RWPE1 (cell line): ENCODE results near the gene PRSS8.

Experiments
- CTCF ChIA-PET: fragments of 350-600 bp; sonication (Branson Sonifier 250); formaldehyde crosslinking; extraction: SDS; loops from one replicate; lab custom pipeline; 2021; lab: Yijun Ruan, JAX
- POLR2A ChIA-PET: fragments of 400-600 bp; formaldehyde crosslinking; extraction: SDS; loops from one replicate; lab custom pipeline; 2020; ENCODE audit warnings: antibody characterized with exemption; ENCODE audit not compliant: low non-redundant PET; lab: Yijun Ruan, JAX
- DNase-seq: peaks from one replicate; pipeline ENCODE4 v3.0.0; 2012; ENCODE audit warnings: low spot score
- H3K27ac ChIP-seq: fragments of 450-650 bp; 2 replicates; pipeline ENCODE4 v1.5.1; 2017
- TF ChIP-seq, protein P1 (sequence below): fragments of 450-650 bp; conservative IDR thresholded peaks from 2 replicates; pipeline ENCODE4 v1.5.1; 2017; ENCODE audit warnings: low read depth, mild to moderate bottlenecking

PRSS8 gene

DNA sequence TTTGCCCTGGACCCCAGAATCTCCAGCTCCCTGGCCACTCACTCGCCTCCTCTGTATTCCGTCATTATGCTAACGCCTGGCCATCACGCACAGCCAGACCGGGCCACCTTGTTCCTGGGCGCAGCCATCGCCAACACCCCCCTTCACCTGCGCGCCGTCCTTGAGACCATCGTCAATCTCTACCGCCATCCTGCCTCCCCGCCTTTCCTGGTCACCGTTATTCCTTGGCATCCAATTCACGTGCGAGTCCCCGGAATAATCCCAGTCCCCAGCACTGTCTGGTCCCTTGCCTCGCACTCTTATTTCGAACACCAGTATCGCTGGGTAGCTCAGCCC lies 41.5 kb downstream of the PRSS8 start:
- H3K27ac ChIP-seq, result peak overlapping the region; percentile 97
- no peak for DNase-seq
- ChIA-PET CTCF (interaction anchor here (0.6 to 1.7 kb wide), 2 partner anchors 39 to 109 kb away, joined by 4 to 8 read pairs; partner anchors contain the start of gene HSD3B7), POLR2A (interaction anchor here (0.5 kb wide), 1 partner anchor 72 kb away, joined by 4 read pairs; no protein-coding TSS in a partner anchor)
- TF ChIP-seq, protein P1, sequence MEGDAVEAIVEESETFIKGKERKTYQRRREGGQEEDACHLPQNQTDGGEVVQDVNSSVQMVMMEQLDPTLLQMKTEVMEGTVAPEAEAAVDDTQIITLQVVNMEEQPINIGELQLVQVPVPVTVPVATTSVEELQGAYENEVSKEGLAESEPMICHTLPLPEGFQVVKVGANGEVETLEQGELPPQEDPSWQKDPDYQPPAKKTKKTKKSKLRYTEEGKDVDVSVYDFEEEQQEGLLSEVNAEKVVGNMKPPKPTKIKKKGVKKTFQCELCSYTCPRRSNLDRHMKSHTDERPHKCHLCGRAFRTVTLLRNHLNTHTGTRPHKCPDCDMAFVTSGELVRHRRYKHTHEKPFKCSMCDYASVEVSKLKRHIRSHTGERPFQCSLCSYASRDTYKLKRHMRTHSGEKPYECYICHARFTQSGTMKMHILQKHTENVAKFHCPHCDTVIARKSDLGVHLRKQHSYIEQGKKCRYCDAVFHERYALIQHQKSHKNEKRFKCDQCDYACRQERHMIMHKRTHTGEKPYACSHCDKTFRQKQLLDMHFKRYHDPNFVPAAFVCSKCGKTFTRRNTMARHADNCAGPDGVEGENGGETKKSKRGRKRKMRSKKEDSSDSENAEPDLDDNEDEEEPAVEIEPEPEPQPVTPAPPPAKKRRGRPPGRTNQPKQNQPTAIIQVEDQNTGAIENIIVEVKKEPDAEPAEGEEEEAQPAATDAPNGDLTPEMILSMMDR, result no peak

DNA sequence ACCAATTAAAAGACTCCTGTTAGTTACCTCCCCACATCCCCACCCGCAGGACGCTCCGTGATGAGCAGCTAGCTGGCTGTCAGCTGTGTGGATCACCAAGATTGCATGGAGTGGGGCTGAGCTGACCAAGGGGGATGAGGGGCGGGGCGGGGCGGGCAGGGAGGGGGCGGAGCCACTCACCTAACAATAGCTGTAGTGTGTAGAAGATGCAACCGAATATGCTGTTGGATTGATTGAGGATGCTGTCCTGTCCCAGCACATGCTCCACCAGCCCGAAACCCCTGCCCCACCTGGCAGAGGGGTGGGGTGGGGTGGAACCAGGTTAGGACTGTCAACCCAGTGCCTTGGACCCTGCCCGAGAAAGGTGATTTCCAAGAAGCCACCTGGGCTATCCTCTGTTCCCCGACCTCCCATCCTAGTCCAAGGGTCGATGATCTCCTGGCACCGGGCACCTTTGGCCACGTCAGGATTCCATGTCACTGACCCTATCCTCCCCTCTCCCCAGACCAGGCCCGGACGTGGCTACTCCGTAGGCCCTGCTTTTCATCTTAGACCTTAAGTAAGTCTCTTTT lies 42.3 kb downstream of the PRSS8 start:
- peak; percentile 73 for DNase-seq
- ChIA-PET CTCF (interaction anchor here (0.6 to 2.1 kb wide), 3 partner anchors 49 to 151 kb away, joined by 3 to 8 read pairs (median 6); partner anchors contain the start of gene HSD3B7), POLR2A (interaction anchor here (0.6 kb wide), 1 partner anchor 138 kb away, joined by 5 read pairs; no protein-coding TSS in a partner anchor)
- H3K27ac ChIP-seq, result peak overlapping the region; percentile 97
- TF ChIP-seq, protein P1, result no peak

DNA sequence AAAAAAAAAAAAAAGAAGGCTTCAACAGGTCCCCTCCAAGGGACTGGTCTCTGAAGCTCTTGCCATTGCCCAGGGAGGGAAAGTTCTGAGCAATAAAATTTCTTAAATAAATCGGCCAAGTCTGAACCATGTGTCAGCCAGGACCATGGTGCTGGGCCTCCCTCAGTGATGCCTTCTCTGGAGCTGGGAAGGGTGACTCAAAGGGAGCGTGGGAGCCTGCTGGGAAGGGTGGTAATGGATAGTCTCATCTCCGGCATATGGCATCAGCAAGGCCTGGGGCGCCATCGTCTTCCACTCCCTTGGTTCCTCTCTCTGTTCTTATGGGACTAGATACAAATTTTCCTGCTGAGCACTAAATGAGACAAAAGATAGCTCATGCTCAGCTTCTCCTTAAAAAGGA lies 43.2 kb downstream of the PRSS8 start:
- ChIA-PET CTCF (interaction anchor here (0.6 to 2.1 kb wide), 3 partner anchors 50 to 107 kb away, joined by 3 to 6 read pairs (median 4); partner anchors contain the start of gene HSD3B7), POLR2A (interaction anchor here (0.6 to 1.0 kb wide), 4 partner anchors 19 to 137 kb away, joined by 4 to 22 read pairs (median 6); partner anchors contain the start of genes FUS, ZNF646 and ZNF668)
- DNase-seq, result no peak
- H3K27ac ChIP-seq, result peak overlapping the region; percentile 97
- TF ChIP-seq, protein P1, result no peak

DNA sequence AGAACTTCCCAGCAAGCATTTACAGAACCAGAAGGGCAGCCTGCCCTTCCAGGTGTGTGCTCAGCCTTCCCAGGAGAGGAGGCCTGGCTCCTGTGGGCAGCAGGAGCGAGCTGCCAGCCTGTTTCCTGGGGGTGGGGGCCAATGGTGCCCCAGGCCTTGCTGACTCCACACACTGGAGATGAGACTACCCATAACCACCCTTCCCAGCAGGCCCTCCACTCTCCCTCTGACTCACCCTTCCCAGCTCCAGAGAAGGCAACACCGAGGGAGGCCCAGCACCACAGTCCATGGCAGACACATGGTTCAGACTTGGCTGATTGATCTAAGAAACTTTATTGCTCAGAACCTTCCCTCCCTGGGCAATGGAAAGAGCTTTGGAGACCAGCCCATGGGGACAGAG lies 45.0 kb downstream of the PRSS8 start:
- ChIA-PET CTCF (no interaction called here), POLR2A (no interaction called here)
- H3K27ac ChIP-seq, result peak overlapping the region; percentile 36
- TF ChIP-seq, protein P1, result no peak
- DNase-seq, result no peak

DNA sequence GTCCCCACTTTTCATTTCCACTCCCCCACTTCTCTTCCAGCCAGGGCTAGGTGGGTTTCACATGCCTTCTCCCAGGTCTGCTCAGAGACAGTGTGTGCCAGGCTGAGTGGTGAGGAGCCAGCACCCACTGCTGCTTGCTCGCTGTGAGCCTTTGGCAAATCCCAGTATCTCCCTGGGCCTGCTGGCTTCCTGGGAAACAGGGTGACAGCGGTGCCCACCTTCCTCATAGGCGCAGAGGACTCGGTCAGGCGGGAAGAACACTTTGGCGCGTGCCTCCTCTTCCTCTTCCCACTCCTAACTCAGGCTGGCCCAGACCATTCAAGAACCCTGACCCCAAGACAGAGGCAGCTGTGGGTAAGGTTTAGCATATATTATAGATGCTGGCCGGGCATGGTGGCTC lies 46.3 kb downstream of the PRSS8 start:
- ChIA-PET POLR2A (interaction anchor here (0.7 kb wide), 1 partner anchor 29 kb away, joined by 3 read pairs; no protein-coding TSS in a partner anchor), CTCF (interaction anchor here (2.5 kb wide), 1 partner anchor 104 kb away, joined by 11 read pairs; the partner anchor contains the start of gene HSD3B7)
- no peak for DNase-seq
- H3K27ac ChIP-seq, result peak overlapping the region; percentile 67
- TF ChIP-seq, protein P1, result no peak

DNA sequence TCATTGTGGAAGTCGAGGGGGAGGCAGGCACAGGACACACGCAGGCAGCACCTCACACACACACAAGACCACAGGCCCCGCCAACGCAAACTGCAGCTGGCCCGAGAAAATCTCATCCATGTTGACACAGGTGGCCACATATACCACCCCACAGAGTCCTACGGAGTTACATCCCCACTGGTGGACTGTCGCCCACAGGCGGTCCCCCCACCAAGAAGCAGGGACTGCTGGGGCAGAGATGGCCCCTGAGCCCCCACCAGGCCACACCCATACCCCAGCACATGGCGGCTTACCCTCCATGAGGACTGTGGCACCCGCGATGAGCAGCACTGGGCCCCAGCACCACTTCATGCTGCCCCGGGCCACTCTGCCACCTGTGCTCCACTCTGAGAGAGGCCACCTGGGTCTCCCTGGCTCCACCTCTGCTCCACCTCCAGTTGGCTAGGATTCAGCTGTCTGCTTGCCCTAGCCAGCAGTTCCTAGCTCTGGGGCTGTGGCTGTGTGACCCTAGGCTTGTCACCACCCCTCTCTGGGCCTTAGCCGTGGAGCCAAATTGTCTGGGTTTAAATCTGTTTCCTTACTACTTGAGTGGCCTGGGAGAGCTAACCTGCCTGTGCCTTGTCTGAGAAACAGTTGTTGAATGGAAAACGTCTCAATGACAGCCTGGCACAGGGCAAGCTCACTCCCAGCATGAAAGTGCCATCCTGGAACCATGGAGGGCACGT lies 46.9 kb downstream of the PRSS8 start, which contains the start of gene PRSS53:
PRSS53 (minus strand) TSS at position 485 of the 725 bp plus-strand sequence; CDS start at position 351, 134 bp downstream.
- TF ChIP-seq, protein P1, result no peak
- ChIA-PET CTCF (interaction anchor here (2.5 kb wide), 1 partner anchor 104 kb away, joined by 11 read pairs; the partner anchor contains the start of gene HSD3B7), POLR2A (no interaction called here)
- no peak for DNase-seq
- peak within 1 kb of the TSS; percentile 67 for H3K27ac ChIP-seq
